ENCODE results near the gene GRM4.

GRM4 gene

GRCh38 chr6:33983109-33983716 is 162.7 kb downstream of the GRM4 start:
- DNase-seq (ENCODE audit: low read depth in 4 of 4, low spot score in 1 of 4), result no peak

GRCh38 chr6:33981861-33982260 is 164.0 kb downstream of the GRM4 start:
- DNase-seq (ENCODE audit: low read depth in 4 of 4, low spot score in 1 of 4), result no peak

DNA sequence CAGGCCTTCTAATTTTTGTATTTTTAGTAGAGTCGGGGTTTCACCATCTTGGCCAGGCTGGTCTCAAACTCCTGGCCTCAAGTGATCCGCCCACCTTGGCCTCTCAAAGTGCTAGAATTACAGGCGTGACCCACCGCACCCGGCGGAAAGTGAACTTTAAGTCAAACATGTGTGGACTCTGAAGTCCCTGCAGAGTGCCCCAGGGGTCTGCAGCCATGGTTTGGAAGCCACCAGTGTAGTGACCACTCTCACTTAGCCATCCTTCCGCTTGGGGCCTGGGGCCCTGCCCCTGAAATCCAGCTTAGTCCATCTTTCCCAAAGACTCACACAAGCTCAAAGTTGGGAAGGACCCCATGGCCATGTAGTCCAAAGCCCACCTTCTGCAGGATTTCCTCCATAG is 164.5 kb downstream of the GRM4 start:
- no peak for DNase-seq (ENCODE audit: low read depth in 4 of 4, low spot score in 1 of 4)

DNA sequence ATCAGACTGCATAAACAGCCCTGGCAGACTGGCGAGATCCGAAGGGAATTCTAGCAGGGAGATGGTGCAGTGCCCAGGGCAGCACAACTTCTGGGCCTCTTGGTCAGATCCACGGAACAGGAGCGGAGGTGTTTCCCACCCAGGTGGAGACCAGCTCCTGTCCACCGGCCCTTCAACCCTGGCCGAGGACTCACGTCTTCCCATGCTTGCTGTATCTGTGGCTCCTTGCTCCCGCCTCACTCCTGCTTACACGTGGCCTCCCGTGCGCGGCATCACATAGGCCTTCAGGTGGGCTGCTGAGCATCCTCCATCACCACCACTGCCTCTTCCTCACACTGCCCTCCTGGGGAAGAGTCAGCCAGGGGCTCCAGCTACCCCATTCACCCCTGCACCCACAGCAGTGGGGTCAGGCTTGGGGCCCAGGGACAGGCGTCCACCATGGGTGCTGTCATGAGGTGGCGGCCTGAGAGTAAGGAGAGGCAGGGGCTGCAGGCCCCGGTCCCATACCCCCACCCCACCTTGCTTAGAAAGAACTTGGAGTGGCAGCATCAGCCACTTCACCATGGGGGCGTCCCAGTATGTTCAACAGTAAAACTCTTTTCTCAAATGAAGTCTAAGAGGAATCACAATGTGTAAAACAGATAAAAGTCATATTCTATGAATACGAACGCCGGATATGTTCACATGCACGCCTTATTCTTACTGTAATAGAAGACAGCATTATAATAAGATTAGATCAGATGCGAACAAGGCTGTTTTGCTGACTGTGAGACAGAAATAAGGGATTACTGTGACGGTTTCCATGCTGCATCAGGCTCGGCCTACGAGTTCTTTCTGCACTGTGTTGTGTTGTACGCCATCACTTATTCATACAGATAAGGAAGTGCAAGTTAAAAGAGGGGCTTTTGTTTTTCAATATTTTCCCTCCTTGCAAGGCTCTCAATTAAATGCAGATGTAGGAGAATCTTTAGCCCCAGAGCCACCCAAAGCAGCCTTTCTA is 165.4 kb downstream of the GRM4 start:
- no peak for DNase-seq (ENCODE audit: low read depth in 4 of 4, low spot score in 1 of 4)

DNA sequence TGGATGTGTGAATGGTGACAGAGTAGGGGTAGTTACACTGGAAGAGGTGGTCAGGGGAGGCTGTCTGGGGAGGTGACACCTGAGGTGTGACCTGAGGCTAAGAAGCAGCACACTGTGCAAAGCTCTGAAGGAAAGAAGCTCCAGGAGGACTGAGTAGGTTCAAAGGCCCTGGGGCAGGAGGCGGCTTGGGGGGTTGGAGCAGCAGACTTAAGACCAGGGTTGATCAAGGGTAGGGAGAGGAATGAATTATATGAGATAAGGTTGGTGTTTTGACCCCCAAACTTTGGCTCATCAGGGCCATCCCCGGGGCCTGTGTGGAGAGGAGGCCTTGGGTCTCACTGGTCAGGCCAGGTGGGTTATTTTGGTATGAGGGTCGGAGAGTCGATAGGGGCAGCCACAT is 166.1 kb downstream of the GRM4 start:
- no peak for DNase-seq (ENCODE audit: low read depth in 4 of 4, low spot score in 1 of 4)

DNA sequence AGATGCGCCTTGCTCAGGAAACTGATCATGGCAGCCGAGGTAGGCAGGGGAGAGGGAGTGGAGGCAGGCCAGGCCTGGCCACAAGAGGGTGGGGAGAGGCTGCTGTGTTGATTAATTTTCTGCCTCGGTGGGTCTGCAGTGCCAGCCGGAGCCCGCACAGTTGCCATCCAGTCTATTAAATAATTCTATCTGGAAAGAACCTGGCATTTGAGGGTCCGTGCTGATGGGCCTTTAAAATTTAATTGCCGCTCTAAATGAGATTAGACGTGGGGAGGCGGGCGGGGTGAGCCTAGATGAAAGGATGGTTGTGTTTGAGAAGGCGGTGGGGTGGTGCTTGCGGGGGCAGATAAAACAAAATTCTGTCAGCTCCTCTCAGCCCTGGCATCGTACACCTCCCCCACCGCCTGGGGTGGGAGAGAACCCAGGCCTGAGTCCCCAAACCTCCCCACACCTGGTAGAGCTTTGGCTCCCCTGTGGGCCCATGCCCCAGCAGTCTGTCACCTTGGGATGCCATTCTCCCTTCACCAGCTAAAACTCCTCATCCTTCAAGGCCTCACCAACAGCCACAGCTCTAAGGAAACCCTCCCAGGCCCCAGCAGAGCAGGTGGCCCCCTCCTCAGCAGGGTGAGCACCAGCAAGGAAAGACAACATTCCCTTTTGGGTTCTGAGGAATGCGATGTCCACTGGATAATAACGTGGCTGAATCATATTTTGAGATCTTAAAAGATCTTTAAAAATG is 167.3 kb downstream of the GRM4 start:
- no peak for DNase-seq (ENCODE audit: low read depth in 4 of 4, low spot score in 1 of 4)

DNA sequence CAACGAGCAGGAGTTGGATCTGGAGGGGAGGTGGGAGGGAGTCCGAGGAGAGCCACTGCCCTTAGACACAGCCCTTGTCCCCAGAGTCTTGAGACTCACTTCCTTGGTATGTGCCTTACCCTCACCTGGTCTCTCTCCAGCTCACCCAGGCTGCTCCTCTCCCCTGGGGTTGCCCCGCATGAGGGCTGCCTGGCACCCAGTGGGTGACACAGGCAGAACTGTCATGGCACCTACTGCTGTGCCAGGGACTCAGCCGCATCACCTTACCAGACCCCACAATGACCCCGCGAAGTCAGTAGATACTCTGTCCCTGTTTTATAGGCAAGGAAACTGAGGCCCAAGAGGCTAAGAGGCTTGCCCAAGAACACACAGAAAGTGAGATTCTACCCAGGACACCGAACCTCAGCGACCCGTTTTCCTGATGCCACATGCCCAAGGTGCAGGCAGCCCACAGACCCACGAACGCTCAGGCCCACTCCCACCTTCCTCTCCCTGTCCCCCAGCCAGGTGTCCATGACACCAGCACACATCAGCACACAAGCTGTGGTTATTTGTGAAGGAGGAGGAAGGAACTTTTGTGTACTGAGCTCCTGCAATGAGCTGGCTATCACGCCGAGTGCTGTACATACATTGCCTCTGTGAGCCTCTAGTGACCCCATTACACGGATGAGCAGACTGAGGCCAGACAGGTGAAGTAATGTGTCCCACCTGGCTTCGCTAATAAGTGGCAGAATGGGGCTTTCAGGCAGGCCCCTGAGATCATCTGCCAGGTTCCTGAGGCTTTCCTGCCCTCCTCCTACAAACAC is 168.1 kb downstream of the GRM4 start:
- no peak for DNase-seq (ENCODE audit: low read depth in 4 of 4, low spot score in 1 of 4)

GRCh38 chr6:33976437-33977360 is 169.2 kb downstream of the GRM4 start:
- no peak for DNase-seq (ENCODE audit: low read depth in 4 of 4, low spot score in 1 of 4)

- DNase-seq (ENCODE audit: low read depth in 4 of 4, low spot score in 1 of 4), result no peak
These were observed 170.0 kb downstream of the GRM4 start for GRCh38 chr6:33975661-33976436.

GRCh38 chr6:33974471-33974870 is 171.4 kb downstream of the GRM4 start:
- DNase-seq (ENCODE audit: low read depth in 4 of 4, low spot score in 1 of 4), result no peak

DNA sequence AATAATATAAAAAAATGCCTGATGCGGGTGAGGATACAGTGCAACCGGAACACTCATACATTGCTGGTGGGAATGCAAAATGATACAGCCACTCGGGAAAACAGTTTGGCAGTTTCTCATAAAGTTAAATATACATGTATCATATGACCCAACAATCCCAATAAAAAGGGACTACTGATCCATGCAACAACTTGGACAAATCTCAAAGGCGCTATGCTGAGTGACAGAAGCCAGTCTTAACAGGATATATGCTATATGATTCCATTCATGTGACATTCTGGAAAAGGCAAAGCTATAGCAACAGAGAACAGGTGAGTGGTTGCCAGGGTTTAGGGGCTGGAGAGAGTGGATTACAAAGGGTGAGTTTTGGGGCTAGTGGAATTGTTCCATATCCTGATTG is 171.9 kb downstream of the GRM4 start:
- DNase-seq (ENCODE audit: low read depth in 4 of 4, low spot score in 1 of 4), result no peak

GRCh38 chr6:33971580-33971979 is 174.3 kb downstream of the GRM4 start:
- no peak for DNase-seq (ENCODE audit: low read depth in 4 of 4, low spot score in 1 of 4)

Data from stimulated activated CD4-positive, alpha-beta T cell treated with anti-CD3 and anti-CD28 coated beads, Interleukin-1b, Interleukin-23, amount 100 ng/mL, for 24 hours (primary cell).